HUES64 (cell line): ENCODE measurements around the gene PEX14.
A peak's percentile ranks its signal among the peaks of the same experiment; 100 is the strongest.

Experiments
- H3K27ac ChIP-seq: 2 replicates; pipeline ENCODE4 v1.7.0; 2013; ENCODE audit warnings: low read depth, low read length, inconsistent platforms
- H3K27me3 ChIP-seq: 2 replicates; pipeline ENCODE4 v1.6.1; 2013; ENCODE audit warnings: mild to moderate bottlenecking, low read length; ENCODE audit not compliant: insufficient read depth
- H3K36me3 ChIP-seq: 2 replicates; pipeline ENCODE4 v1.6.1; 2013; ENCODE audit warnings: mild to moderate bottlenecking, low read length; ENCODE audit not compliant: insufficient read depth
- H3K4me1 ChIP-seq: 2 replicates; pipeline ENCODE4 v1.6.1; 2013; ENCODE audit warnings: mild to moderate bottlenecking, low read length, moderate library complexity; ENCODE audit not compliant: insufficient read depth
- H3K4me3 ChIP-seq: 2 replicates; pipeline ENCODE4 v1.5.1; 2013; ENCODE audit warnings: mild to moderate bottlenecking, low read length, moderate library complexity
- H3K9ac ChIP-seq: 2 replicates; pipeline ENCODE4 v1.6.1; 2013; ENCODE audit warnings: mild to moderate bottlenecking, low read depth, low read length
- H3K9me3 ChIP-seq: 2 replicates; pipeline ENCODE4 v1.6.1; 2013; ENCODE audit warnings: low read depth, low read length; ENCODE audit not compliant: insufficient read depth
- WGBS: fragments of 150-250, 120-280 bp; methylation state at CpG from one replicate; pipeline ENCODE4 v1.1.7; 2013; ENCODE audit warnings: missing lambda C conversion rate; 5-methylcytosine and 5-hydroxymethylcytosine counted together

The PEX14 gene

DNA sequence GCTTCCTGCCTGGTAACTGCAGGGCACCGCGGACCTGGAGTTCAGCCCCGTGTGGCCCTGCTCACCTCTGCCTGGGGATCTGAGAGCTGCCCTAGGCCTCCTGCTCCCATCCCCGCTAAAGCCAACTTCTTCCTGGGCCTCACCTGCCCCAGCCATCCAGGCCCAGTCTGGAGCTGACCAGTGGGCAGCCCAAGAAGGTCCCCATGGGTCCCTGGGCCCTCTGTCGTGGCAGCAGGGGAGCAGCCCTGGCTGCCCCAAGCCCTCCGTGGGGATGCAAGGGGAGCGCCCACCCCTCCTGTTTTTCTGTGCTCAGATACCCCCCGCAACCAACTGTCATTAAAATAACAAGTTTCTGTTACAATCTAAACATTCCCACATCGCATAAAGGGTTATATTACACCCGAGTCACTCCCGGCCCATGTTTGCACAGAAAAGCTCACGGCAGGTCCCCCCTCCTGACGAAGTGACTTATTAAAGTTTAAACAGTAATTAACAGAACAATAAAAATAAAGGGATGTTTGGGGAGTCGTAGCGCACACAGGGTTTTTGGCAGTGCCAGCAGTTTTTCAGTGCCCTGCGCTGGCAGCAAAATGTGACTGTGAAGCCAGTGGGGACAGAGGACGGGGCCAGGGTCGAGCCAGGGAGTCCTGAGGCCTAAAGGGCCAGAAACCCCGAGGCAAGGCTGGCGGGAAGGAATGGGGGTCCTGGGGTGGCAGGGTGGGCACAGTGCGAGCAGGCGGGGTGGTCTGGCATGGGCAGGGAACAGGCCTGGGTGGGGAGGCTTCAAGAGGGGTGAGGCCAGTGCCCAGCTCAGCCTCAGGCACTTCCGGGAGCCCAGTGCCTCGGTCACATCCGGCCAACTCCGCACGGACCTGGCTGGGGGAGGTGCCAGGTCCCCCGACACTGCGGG, 200.2 kb downstream of the PEX14 start:
- H3K9me3 ChIP-seq = no peaks in the 10 kb centered on the region
- H3K27ac ChIP-seq = no peak overlapping the region
- 93% methylated on average over 29 of the region's 29 CpGs for WGBS
- peaks cover 20% of the 10 kb centered on the region for H3K4me1 ChIP-seq
- no peak overlapping the region for H3K9ac ChIP-seq
- no peaks in the 10 kb centered on the region for H3K27me3 ChIP-seq
- H3K4me3 ChIP-seq = no peak overlapping the region
- no peaks in the 10 kb centered on the region for H3K36me3 ChIP-seq

DNA sequence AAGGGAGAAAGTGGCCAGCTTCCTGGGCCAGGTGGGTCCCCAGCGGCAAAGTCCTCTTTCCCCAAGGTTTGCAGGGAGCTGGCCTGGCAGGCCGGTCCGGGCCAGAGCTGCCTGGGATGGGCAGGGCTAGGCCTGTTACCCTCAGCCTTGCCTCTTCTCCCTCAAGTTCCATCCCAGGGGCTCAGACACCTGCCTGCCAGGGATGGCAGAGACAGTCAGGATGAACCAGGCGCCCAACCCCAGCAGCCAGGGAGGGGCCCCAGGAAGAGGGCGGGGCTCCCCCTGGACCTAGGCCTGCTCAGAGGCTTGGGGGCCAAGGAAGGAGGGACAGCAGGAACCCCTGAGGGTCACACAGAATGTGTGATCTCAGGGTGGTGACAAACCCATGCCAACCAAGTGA, 201.1 kb downstream of the PEX14 start:
- Histone ChIP-seq H3K36me3 (no peaks in the 10 kb centered on the region), H3K27me3 (no peaks in the 10 kb centered on the region), H3K9me3 (no peaks in the 10 kb centered on the region), H3K4me1 (peaks cover 24% of the 10 kb centered on the region), H3K4me3 (no peak overlapping the region), H3K9ac (no peak overlapping the region), H3K27ac (no peak overlapping the region)
- WGBS = 92% methylated on average over 5 of the region's 5 CpGs

- Histone ChIP-seq H3K9ac (peak overlapping the region; percentile 18; the same call in 1 of the 2 replicates), H3K27me3 (no peaks in the 10 kb centered on the region), H3K4me1 (peaks cover 26% of the 10 kb centered on the region), H3K9me3 (no peaks in the 10 kb centered on the region), H3K36me3 (no peaks in the 10 kb centered on the region), H3K27ac (no peak overlapping the region; the same call in 1 of the 2 replicates), H3K4me3 (no peak overlapping the region)
- 45% methylated on average over 13 of the region's 13 CpGs for WGBS
These were observed 202.2 kb downstream of the PEX14 start for GRCh38 chr1:10676963-10677362.

GRCh38 chr1:10677491-10678391, 203.0 kb downstream of the PEX14 start:
- Histone ChIP-seq H3K36me3 (no peaks in the 10 kb centered on the region), H3K4me3 (no peak overlapping the region), H3K27ac (peak overlapping the region; percentile 4; the same call in 1 of the 2 replicates), H3K9ac (peak overlapping the region; percentile 18; the same call in 1 of the 2 replicates), H3K4me1 (peaks cover 34% of the 10 kb centered on the region), H3K9me3 (no peaks in the 10 kb centered on the region), H3K27me3 (no peaks in the 10 kb centered on the region)
- WGBS = 66% methylated on average over 26 of the region's 27 CpGs

GRCh38 chr1:10678402-10678801, 203.7 kb downstream of the PEX14 start:
- H3K36me3 ChIP-seq = no peaks in the 10 kb centered on the region

GRCh38 chr1:10678852-10679251, 204.1 kb downstream of the PEX14 start:
- Histone ChIP-seq H3K27ac (no peak overlapping the region), H3K27me3 (no peaks in the 10 kb centered on the region), H3K4me3 (no peak overlapping the region), H3K9me3 (no peaks in the 10 kb centered on the region), H3K9ac (no peak overlapping the region), H3K4me1 (peaks cover 42% of the 10 kb centered on the region), H3K36me3 (no peaks in the 10 kb centered on the region)
- WGBS = 64% methylated on average over 11 of the region's 11 CpGs

More at GRCh38 chr1:10678402-10678801, 203.7 kb downstream of the PEX14 start:
- no peak overlapping the region for H3K4me3 ChIP-seq
- H3K27ac ChIP-seq = no peak overlapping the region
- H3K9ac ChIP-seq = no peak overlapping the region
- H3K4me1 ChIP-seq = peaks cover 41% of the 10 kb centered on the region
- H3K9me3 ChIP-seq = no peaks in the 10 kb centered on the region
- 73% methylated on average over 23 of the region's 23 CpGs for WGBS
- H3K27me3 ChIP-seq = no peaks in the 10 kb centered on the region

GRCh38 chr1:10679496-10680220, 204.9 kb downstream of the PEX14 start:
- H3K4me3 ChIP-seq = no peak overlapping the region
- H3K4me1 ChIP-seq = peaks cover 42% of the 10 kb centered on the region
- H3K36me3 ChIP-seq = no peaks in the 10 kb centered on the region
- no peak overlapping the region for H3K9ac ChIP-seq
- WGBS = 36% methylated on average over 9 of the region's 9 CpGs
- no peaks in the 10 kb centered on the region for H3K9me3 ChIP-seq
- H3K27ac ChIP-seq = no peak overlapping the region
- H3K27me3 ChIP-seq = no peaks in the 10 kb centered on the region
